HT1080 (cell line): ENCODE data around the gene PDGFA. TPM values are rescaled to one million over a fixed set of nuclear protein-coding genes. Genes with fewer than 3 reads are reported as not detected.

Experiments used
- DNase-seq: peaks from one replicate; pipeline ENCODE4 v3.0.0-alpha.2; 2015; ENCODE audit warnings: low read depth
- total RNA-seq: library from RNA; depleted of rRNA; stranded (reverse); fragments of >200 nt; shearing (Covaris generic); gene quantifications from 2 replicates; pipeline ENCODE4 v1.2.3, GENCODE V29; 2014

PDGFA gene
- total RNA-seq, 1 experiment from 2014 or later, result 23.1 TPM

GRCh38 chr7:491958-492713, 27.5 kb downstream of the PDGFA start:
- no peak for DNase-seq

- no peak for DNase-seq
These were observed 28.2 kb downstream of the PDGFA start for GRCh38 chr7:491292-491957.

GRCh38 chr7:490461-491291, 29.0 kb downstream of the PDGFA start:
- no peak for DNase-seq

GRCh38 chr7:489876-490275, 29.8 kb downstream of the PDGFA start:
- DNase-seq, result no peak

GRCh38 chr7:486216-486743, 33.4 kb downstream of the PDGFA start:
- no peak for DNase-seq

- no peak for DNase-seq
These were observed 34.2 kb downstream of the PDGFA start for GRCh38 chr7:485188-486081.

- DNase-seq, result no peak
These were observed 35.1 kb downstream of the PDGFA start for GRCh38 chr7:484356-485101.

- no peak for DNase-seq
These were observed 35.8 kb downstream of the PDGFA start for GRCh38 chr7:483656-484355.

GRCh38 chr7:482521-483083, 37.0 kb downstream of the PDGFA start:
- no peak for DNase-seq

GRCh38 chr7:481219-481930, 38.3 kb downstream of the PDGFA start:
- DNase-seq, result no peak

GRCh38 chr7:480531-481218, 39.0 kb downstream of the PDGFA start:
- no peak for DNase-seq

GRCh38 chr7:479948-480499, 39.6 kb downstream of the PDGFA start:
- no peak for DNase-seq

GRCh38 chr7:479115-479947, 40.3 kb downstream of the PDGFA start:
- no peak for DNase-seq

GRCh38 chr7:477626-478220, 41.9 kb downstream of the PDGFA start:
- peak; percentile 43 for DNase-seq

GRCh38 chr7:476736-477360, 42.8 kb downstream of the PDGFA start:
- no peak for DNase-seq
